Ishikawa (cell line): ENCODE measurements around the gene ACTRT2.

Experiments
- CEBPB ChIP-seq: IDR thresholded peaks from 2 replicates; pipeline ENCODE4 v1.6.1; 2012
- CREB1 ChIP-seq: IDR thresholded peaks from 2 replicates; pipeline ENCODE4 v1.6.1; 2012; ENCODE audit warnings: low read depth
- EGR1 ChIP-seq: IDR thresholded peaks from 2 replicates; pipeline ENCODE4 v1.6.1; 2012
- EP300 ChIP-seq: IDR thresholded peaks from 2 replicates; pipeline ENCODE4 v1.6.1; 2012; ENCODE audit warnings: borderline replicate concordance
- FOXM1 ChIP-seq: IDR thresholded peaks from 2 replicates; pipeline ENCODE4 v1.6.1; 2012; ENCODE audit warnings: low read depth, borderline replicate concordance
- MAX ChIP-seq: IDR thresholded peaks from 2 replicates; pipeline ENCODE4 v1.6.1; 2012
- NFIC ChIP-seq: IDR thresholded peaks from 2 replicates; pipeline ENCODE4 v1.6.1; 2012
- RAD21 ChIP-seq: IDR thresholded peaks from 2 replicates; pipeline ENCODE4 v1.6.1; 2012; ENCODE audit warnings: low read depth
- TAF1 ChIP-seq: IDR thresholded peaks from 2 replicates; pipeline ENCODE4 v1.6.1; 2012; ENCODE audit warnings: low read depth, mild to moderate bottlenecking
- TCF12 ChIP-seq: IDR thresholded peaks from 2 replicates; pipeline ENCODE4 v1.6.1; 2012; ENCODE audit warnings: low read depth
- TEAD4 ChIP-seq: IDR thresholded peaks from 2 replicates; pipeline ENCODE4 v1.6.1; 2012
- YY1 ChIP-seq: IDR thresholded peaks from 2 replicates; pipeline ENCODE4 v1.6.1; 2012; ENCODE audit warnings: low read depth
- ZBTB7A ChIP-seq: IDR thresholded peaks from 2 replicates; pipeline ENCODE4 v1.6.1; 2012; ENCODE audit warnings: low read depth
- TF ChIP-seq, protein P1 (sequence below): IDR thresholded peaks from 2 replicates; pipeline ENCODE4 v1.6.1; 2012
- TF ChIP-seq, protein P2 (sequence below): IDR thresholded peaks from 2 replicates; pipeline ENCODE4 v1.6.1; 2012; ENCODE audit warnings: low read depth, mild to moderate bottlenecking

ACTRT2 gene

DNA sequence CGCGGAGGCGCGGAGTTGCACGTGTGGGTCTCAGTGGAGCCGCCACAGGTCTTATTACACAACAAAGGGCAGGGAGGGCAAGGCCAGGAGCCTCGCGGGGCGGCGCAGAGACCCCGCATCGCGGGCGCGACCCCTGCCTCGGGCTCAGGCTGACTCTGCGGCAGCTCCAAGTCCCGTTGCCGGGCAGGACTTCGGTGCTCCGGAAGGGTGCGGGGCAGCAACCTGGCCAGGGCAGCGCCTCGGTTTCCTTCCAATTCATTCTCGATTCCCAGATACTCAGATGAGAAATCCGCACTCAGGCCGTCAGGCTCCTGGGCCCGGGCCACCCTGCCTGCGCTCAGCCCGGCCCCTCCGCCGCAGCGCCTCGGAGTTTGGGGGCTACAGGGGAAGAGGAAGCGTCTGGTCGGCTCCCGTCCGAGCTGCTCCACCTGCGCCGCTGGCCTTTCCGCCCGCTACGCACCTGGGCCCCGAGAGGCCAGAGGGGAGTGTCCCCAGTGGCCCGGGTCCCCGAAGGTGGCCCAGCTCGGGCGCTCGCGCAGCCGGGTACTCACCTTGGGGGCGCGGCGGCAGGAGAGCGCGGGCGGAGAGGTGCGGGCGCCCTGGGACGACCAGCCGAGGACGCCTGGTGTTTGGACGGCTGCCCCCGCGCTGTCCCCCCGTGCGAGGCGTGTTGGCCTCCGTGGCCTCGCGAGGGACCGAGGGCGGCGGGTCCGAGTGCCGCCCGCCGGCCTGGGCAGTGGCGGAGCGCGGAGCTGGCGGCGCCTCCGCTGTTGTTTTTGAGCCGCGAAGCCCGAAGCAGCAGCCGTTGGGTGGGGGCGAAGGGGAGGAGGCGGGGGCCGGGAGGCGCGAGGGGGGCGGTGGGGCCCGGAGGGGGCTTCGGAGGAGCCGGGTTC, 46.6 kb downstream of the ACTRT2 start:
- TF ChIP-seq CREB1 (no peak), TCF12 (no peak), MAX (no peak), NFIC (no peak), CEBPB (no peak), RAD21 (no peak), EP300 (no peak), TEAD4 (no peak)

DNA sequence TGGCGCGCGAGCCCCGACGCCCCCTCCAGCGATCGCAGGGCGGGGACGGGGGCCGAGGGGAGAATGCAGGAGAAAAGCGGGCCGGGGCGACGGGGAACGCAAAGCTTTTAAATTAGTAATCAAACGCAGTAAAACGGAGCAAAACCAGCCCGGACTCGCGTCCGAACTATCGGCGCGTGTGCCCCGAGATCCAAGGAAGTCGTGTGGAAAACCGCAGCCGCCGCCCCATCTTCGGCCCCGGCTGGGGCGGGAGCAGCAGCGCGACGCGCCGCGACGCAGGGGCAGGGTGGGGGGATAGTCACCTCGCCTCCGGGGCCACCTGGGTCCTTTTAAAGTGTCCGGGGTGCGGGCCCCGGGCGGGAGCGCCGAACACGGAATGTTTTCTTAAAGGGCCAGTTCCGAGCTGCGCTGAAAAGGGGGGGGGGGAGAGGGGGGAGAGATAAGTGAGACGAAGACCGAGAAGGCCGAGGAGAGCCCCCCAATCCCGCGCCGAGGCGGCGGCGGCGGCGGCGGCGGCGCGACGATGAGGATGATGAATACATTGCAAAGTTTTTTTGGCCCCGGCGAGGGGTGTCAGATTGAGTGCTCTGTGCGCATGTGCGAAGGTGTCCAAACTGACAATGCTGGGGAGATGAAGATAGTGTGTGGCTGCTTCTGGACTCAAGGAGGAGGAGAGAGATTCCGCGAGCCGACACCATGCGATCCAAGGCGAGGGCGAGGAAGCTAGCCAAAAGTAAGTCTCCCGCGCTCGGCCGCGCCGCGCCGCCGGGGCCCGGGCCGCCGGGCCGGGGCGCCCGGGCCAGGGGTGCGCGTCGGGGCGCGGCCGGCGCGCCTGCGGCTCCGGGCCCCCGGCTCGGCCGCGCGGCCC, 47.5 kb downstream of the ACTRT2 start, which contains the start of gene PRDM16:
PRDM16 (plus strand) TSS at position 640 of the 868 bp plus-strand sequence; CDS start at position 697, 57 bp downstream.
- TF ChIP-seq, protein P1, sequence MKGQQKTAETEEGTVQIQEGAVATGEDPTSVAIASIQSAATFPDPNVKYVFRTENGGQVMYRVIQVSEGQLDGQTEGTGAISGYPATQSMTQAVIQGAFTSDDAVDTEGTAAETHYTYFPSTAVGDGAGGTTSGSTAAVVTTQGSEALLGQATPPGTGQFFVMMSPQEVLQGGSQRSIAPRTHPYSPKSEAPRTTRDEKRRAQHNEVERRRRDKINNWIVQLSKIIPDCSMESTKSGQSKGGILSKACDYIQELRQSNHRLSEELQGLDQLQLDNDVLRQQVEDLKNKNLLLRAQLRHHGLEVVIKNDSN: no peak
- TF ChIP-seq EGR1 (no peak), TEAD4 (no peak), TAF1 (no peak), ZBTB7A (no peak), EP300 (no peak), NFIC (no peak), YY1 (no peak)

GRCh38 chr1:3069491-3070308, 48.4 kb downstream of the ACTRT2 start:
- TF ChIP-seq, protein P1: no peak
- no peak for TF ChIP-seq MAX
- no peak for TF ChIP-seq TEAD4
- TF ChIP-seq ZBTB7A: no peak
- TF ChIP-seq TCF12: no peak
- TF ChIP-seq EP300: no peak
- no peak for TF ChIP-seq RAD21
- TF ChIP-seq FOXM1: no peak
- no peak for TF ChIP-seq YY1
- no peak for TF ChIP-seq CEBPB
- no peak for TF ChIP-seq NFIC
- TF ChIP-seq EGR1: no peak
- no peak for TF ChIP-seq CREB1
- TF ChIP-seq, protein P2, sequence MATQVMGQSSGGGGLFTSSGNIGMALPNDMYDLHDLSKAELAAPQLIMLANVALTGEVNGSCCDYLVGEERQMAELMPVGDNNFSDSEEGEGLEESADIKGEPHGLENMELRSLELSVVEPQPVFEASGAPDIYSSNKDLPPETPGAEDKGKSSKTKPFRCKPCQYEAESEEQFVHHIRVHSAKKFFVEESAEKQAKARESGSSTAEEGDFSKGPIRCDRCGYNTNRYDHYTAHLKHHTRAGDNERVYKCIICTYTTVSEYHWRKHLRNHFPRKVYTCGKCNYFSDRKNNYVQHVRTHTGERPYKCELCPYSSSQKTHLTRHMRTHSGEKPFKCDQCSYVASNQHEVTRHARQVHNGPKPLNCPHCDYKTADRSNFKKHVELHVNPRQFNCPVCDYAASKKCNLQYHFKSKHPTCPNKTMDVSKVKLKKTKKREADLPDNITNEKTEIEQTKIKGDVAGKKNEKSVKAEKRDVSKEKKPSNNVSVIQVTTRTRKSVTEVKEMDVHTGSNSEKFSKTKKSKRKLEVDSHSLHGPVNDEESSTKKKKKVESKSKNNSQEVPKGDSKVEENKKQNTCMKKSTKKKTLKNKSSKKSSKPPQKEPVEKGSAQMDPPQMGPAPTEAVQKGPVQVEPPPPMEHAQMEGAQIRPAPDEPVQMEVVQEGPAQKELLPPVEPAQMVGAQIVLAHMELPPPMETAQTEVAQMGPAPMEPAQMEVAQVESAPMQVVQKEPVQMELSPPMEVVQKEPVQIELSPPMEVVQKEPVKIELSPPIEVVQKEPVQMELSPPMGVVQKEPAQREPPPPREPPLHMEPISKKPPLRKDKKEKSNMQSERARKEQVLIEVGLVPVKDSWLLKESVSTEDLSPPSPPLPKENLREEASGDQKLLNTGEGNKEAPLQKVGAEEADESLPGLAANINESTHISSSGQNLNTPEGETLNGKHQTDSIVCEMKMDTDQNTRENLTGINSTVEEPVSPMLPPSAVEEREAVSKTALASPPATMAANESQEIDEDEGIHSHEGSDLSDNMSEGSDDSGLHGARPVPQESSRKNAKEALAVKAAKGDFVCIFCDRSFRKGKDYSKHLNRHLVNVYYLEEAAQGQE: no peak
- no peak for TF ChIP-seq TAF1

DNA sequence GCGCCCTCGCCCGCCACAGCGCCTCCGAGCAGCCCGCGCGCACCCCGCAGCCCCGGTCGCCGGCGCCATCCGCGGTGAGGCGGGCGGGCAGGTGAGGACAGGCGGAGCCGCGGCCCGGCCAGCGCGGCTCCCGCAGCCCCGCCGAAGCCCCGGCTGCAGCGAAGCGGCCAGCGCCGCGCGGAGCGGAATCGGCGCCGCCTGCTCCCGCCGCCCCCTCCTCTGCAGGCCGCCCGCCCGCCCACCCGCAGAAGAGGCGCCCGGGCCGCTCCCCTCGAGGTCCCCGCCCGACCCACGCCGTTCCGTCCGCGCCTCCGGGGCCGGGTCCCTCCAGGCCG, 49.0 kb downstream of the ACTRT2 start:
- TF ChIP-seq TAF1 (no peak), RAD21 (no peak), MAX (no peak), ZBTB7A (no peak), EGR1 (no peak), NFIC (no peak), TCF12 (no peak), CEBPB (no peak), TEAD4 (no peak), YY1 (no peak), CREB1 (no peak), EP300 (no peak)
- TF ChIP-seq, protein P1: no peak
- TF ChIP-seq, protein P2: no peak
